Endothelial cell of umbilical vein (primary cell): Measurements from ENCODE around the gene TAF8. TPM values are rescaled to one million over a fixed set of nuclear protein-coding genes. Genes with fewer than 3 reads are reported as not detected.

Experiments
- BruUV-seq: library from RNA; stranded (reverse); fragments of 400-500 nt; replicated peaks from 2 replicates; lab custom pipeline; 2021; lab: Mats Ljungman, UMichigan
- CTCF ChIA-PET: fragments of 300-600, 350-600 bp; sonication (Branson Sonifier 250); formaldehyde crosslinking; loops from one replicate; lab custom pipeline; 2021; ENCODE audit warnings: antibody characterized with exemption, inconsistent platforms; lab: Charles Lee
- POLR2A ChIA-PET: fragments of 300-600, 350-600 bp; sonication (Branson Sonifier 250); formaldehyde crosslinking; loops from one replicate; lab custom pipeline; 2021; ENCODE audit warnings: antibody characterized with exemption, inconsistent platforms; lab: Charles Lee
- DNase-seq: peaks from one replicate; pipeline ENCODE4 v3.0.0-alpha.2; 2011; ENCODE audit warnings: low read depth, low spot score
- FAIRE-seq: peaks from 2 replicates; lab custom pipeline; 2011; peaks lifted over from hg19 to GRCh38; lab: Jason Lieb, UNC
- H2AFZ ChIP-seq: 2 replicates; pipeline ENCODE4 v1.6.0; 2012; ENCODE audit warnings: low read depth, low read length, control low read depth, inconsistent platforms
- H3K27ac ChIP-seq: 2 replicates; pipeline ENCODE4 v1.5.1; 2011; ENCODE audit warnings: low read depth, mild to moderate bottlenecking, control low read depth, low read length, moderate library complexity; ENCODE audit not compliant: insufficient read depth
- H3K27me3 ChIP-seq, 2 experiments: 2 replicates each; pipeline versions ENCODE4 v1.6.0 to v1.6.1; 2011; ENCODE audit warnings: low read length in 2 of 2, mixed read lengths in 1 of 2; ENCODE audit not compliant: control insufficient read depth in 2 of 2, insufficient read depth in 2 of 2
- H3K36me3 ChIP-seq, 2 experiments: 2 replicates in 1 of 2; 3 replicates in 1 of 2; pipeline ENCODE4 v1.5.1; 2011; ENCODE audit warnings: low read length in 2 of 2, mild to moderate bottlenecking in 1 of 2, moderate library complexity in 1 of 2; ENCODE audit not compliant: control insufficient read depth in 2 of 2, insufficient read depth in 2 of 2; ENCODE audit errors: extremely low read depth in 1 of 2
- H3K4me1 ChIP-seq: 3 replicates; pipeline ENCODE4 v1.5.1; 2011; ENCODE audit warnings: mild to moderate bottlenecking, low read length; ENCODE audit not compliant: control insufficient read depth, insufficient read depth; ENCODE audit errors: extremely low read depth
- H3K4me2 ChIP-seq: 2 replicates; pipeline ENCODE4 v1.6.1; 2011; ENCODE audit warnings: low read length, control low read depth, mixed read lengths; ENCODE audit not compliant: insufficient read depth
- H3K4me3 ChIP-seq, 3 experiments: fragments of 200-600 bp in 1 of 3; sonication (generic), shearing (Covaris generic) in 1 of 3; replicated peaks in 1 of 3; 2 replicates each; pipeline ENCODE4 v1.5.1; 2011 to 2016; ENCODE audit warnings: control low read depth in 3 of 3, low read length in 3 of 3, mild to moderate bottlenecking in 2 of 3, inconsistent platforms in 1 of 3, low read depth in 1 of 3, moderate library complexity in 1 of 3; ENCODE audit not compliant: insufficient read depth in 1 of 3
- H3K79me2 ChIP-seq: 2 replicates; pipeline ENCODE4 v1.6.0; 2012; ENCODE audit warnings: low read length, inconsistent platforms; ENCODE audit not compliant: control insufficient read depth, insufficient read depth
- H3K9ac ChIP-seq: replicated peaks from 2 replicates; pipeline ENCODE3; 2011; ENCODE audit warnings: low read length, control low read depth; ENCODE audit not compliant: insufficient read depth; ENCODE audit errors: extremely low read depth
- H3K9me1 ChIP-seq: replicated peaks from 3 replicates; pipeline ENCODE4 v1.6.0; 2011; ENCODE audit warnings: mild to moderate bottlenecking, low read length; ENCODE audit not compliant: control insufficient read depth, insufficient read depth; ENCODE audit errors: extremely low read depth
- H3K9me3 ChIP-seq: replicated peaks from 2 replicates; pipeline ENCODE4 v1.5.1; 2012; ENCODE audit warnings: low read length, inconsistent platforms; ENCODE audit not compliant: control insufficient read depth, insufficient read depth
- H4K20me1 ChIP-seq: replicated peaks from 2 replicates; pipeline ENCODE3; 2011; ENCODE audit warnings: mild to moderate bottlenecking, low read length; ENCODE audit not compliant: control insufficient read depth, insufficient read depth; ENCODE audit errors: extremely low read depth
- CTCF ChIP-seq, 2 donors: IDR thresholded peaks; 1 replicate in 1 of 2; 2 replicates in 1 of 2; pipeline ENCODE4 v1.5.1; 2011; ENCODE audit warnings: low read length in 2 of 2, mild to moderate bottlenecking in 2 of 2, moderate library complexity in 2 of 2, control low read depth in 1 of 2, inconsistent platforms in 1 of 2, low read depth in 1 of 2; ENCODE audit not compliant: insufficient read depth in 1 of 2; ENCODE audit errors: extremely low read depth in 1 of 2
- EZH2 ChIP-seq: IDR thresholded peaks from 2 replicates; pipeline ENCODE4 v1.6.1; 2012; ENCODE audit warnings: borderline replicate concordance, low read depth, mild to moderate bottlenecking, moderate library complexity, low read length, inconsistent platforms; ENCODE audit not compliant: severe bottlenecking
- FOS ChIP-seq: IDR thresholded peaks from 2 replicates; pipeline ENCODE4 v1.6.1; 2011; ENCODE audit warnings: mild to moderate bottlenecking, low read length, moderate library complexity, borderline replicate concordance; ENCODE audit not compliant: insufficient read depth
- GATA2 ChIP-seq: IDR thresholded peaks from 2 replicates; pipeline ENCODE4 v1.7.0; 2011; ENCODE audit warnings: low read depth, mild to moderate bottlenecking, moderate library complexity, mixed read lengths, low read length; ENCODE audit not compliant: insufficient read length, insufficient read depth
- JUN ChIP-seq: IDR thresholded peaks from 2 replicates; pipeline ENCODE4 v1.6.1; 2011; ENCODE audit warnings: borderline replicate concordance, low read depth; ENCODE audit not compliant: insufficient read length, insufficient read depth
- MAX ChIP-seq: IDR thresholded peaks from 2 replicates; pipeline ENCODE4 v1.6.1; 2011; ENCODE audit not compliant: insufficient read depth, insufficient read length
- MYC ChIP-seq: IDR thresholded peaks from one replicate; pipeline ENCODE4 v1.6.1; 2011; ENCODE audit warnings: mild to moderate bottlenecking, low read depth, low read length
- POLR2A ChIP-seq: IDR thresholded peaks from 2 replicates; pipeline ENCODE4 v1.6.1; 2012; ENCODE audit warnings: low read depth, mild to moderate bottlenecking, control low read depth, low read length
- POLR2AphosphoS5 ChIP-seq: IDR thresholded peaks from 2 replicates; pipeline ENCODE4 v1.6.1; 2012; ENCODE audit warnings: low read depth, mild to moderate bottlenecking, control low read depth, low read length, moderate library complexity; ENCODE audit not compliant: insufficient read depth
- dilution Hi-C: fragments of 300-500 bp; cut with MboI; formaldehyde crosslinking; loops from one replicate; pipeline ENCODE4 v1.15.0; 2019; ENCODE audit warnings: low sequenced_read_pairs; ENCODE audit not compliant: extremely low pct_ligation_motif_present
- intact Hi-C: fragments of 100-400 bp; cut with micrococcal nuclease; formaldehyde crosslinking; loops from one replicate; pipeline ENCODE4 v1.10.0; 2022
- polyA plus RNA-seq, 4 experiments: library from polyadenylated mRNA; depleted of rRNA in 3 of 4; stranded (reverse) in 3 of 4; unstranded in 1 of 4; fragments of >200 nt; gene quantifications; 2 replicates each; pipeline versions ENCODE4 v1.2.1 to v1.2.3, GENCODE V29; 2011 to 2012; ENCODE audit warnings: missing spikeins in 1 of 4
- total RNA-seq: library from RNA; stranded (reverse); gene quantifications from 2 replicates; pipeline ENCODE4 v1.2.3, GENCODE V29; 2021

The TAF8 gene
- total and polyA plus RNA-seq, 2 donors (not counting 3 experiments of a cell fraction or from before 2014, with no cell fraction given) = 32.9 to 45.4 TPM

GRCh38 chr6:42025066-42025844, 25.1 kb upstream of the TAF8 start:
- ChIA-PET CTCF (interaction anchor here (1.0 kb wide), 1 partner anchor 81 kb away, joined by 4 read pairs; no protein-coding TSS in a partner anchor), POLR2A (no interaction called here)
- no peaks in the 10 kb centered on the region for H3K79me2 ChIP-seq
- H4K20me1 ChIP-seq = no peaks in the 10 kb centered on the region
- TF ChIP-seq JUN = no peak
- TF ChIP-seq FOS = no peak
- no peak for TF ChIP-seq POLR2AphosphoS5
- TF ChIP-seq POLR2A = no peak
- no peak for TF ChIP-seq GATA2
- no peak for TF ChIP-seq MYC
- no peak for TF ChIP-seq MAX
- TF ChIP-seq CTCF (IDR thresholded peaks at IDR 0.05; ENCODE audit: extremely low read depth in 1 of 2, insufficient read depth in 1 of 2, low read depth in 1 of 2, low read length in 2 of 2) = no peak
- no peak for TF ChIP-seq EZH2
- H3K4me2 ChIP-seq = no peak overlapping the region
- dilution Hi-C loops = no loop called here
- no peak overlapping the region for H3K9ac ChIP-seq
- no peak for DNase-seq
- BruUV-seq = no TSS peak
- no peaks in the 10 kb centered on the region for H3K9me1 ChIP-seq
- no peak overlapping the region for H3K4me3 ChIP-seq
- no peak overlapping the region for H3K27ac ChIP-seq
- H2AFZ ChIP-seq = no peak overlapping the region
- intact Hi-C loops = loop anchor here (5.0 kb wide), 2 partner anchors 58 to 83 kb away; partner anchors contain the start of gene CCND3
- no peaks in the 10 kb centered on the region for H3K27me3 ChIP-seq
- no peak for FAIRE-seq
- no peaks in the 10 kb centered on the region for H3K9me3 ChIP-seq
- H3K4me1 ChIP-seq = peaks cover 10% of the 10 kb centered on the region
- H3K36me3 ChIP-seq = no peaks in the 10 kb centered on the region
